Coronary artery (tissue), 2 donors: ENCODE results near the gene SCGB3A1.

Experiments used
- DNase-seq: peaks from one replicate; pipeline ENCODE4 v3.0.0-alpha.2; 2017; ENCODE audit warnings: low spot score
- H3K27ac ChIP-seq, 2 donors: fragments of 200-600 bp; sonication (generic); one replicate each; pipeline ENCODE4 v1.5.1; 2016 to 2019
- H3K4me3 ChIP-seq: fragments of 200-600 bp; sonication (generic); 2 replicates; pipeline ENCODE4 v1.5.1; 2016; ENCODE audit warnings: mild to moderate bottlenecking, moderate library complexity
- CTCF ChIP-seq: fragments of 200-600 bp; sonication (generic); IDR thresholded peaks from one replicate; pipeline ENCODE4 v1.5.1; 2019; ENCODE audit warnings: antibody characterized with exemption

Gene SCGB3A1

DNA sequence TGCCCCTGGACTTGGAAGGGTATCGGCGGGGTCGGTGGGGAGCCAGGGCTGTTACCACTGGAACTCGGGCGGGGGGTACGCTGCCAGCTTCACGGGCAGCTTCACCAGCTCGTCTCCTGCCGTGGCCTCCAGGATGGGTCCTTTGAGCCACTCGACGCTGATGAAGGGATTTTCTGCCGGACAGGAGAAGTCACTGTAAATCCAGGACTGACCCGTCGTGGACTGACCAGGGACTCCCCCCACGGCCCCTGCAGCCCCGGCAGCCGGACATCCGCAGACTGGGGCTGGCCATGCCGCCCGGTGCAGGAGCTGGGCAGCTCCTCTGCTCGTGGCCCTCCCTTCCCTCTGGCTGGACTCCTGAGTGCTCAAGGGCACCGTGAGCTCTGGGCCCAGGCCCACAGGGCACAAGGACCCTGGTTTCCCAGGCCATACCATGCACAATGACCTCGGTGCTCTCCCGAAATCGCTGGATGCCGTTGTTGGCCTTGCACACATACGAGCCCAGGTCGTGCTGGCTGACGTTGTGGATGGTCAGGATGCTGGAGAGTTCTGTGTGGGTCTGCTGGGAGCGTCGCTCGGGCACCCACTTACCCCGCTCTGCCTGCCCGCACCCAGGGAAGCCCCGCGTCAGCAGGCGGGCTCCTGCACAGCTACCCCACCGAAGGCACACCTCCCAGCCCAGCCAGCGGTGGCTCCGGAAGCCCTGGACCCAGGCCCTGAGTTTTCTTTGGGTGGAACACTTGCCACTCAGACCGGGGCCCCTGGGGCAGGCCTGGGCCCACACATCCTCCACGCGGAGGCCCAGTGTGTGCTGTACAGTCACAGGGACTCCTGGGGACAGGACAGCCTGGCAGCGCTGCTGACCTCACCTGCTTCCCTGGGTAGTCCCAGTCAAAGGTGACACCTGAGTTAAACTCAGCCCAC lies 37.8 kb upstream of the SCGB3A1 start:
- no peak overlapping the region for H3K4me3 ChIP-seq
- no peak for DNase-seq
- no peak overlapping the region for H3K27ac ChIP-seq
- TF ChIP-seq CTCF, result no peak

GRCh38 chr5:180628211-180628610 lies 36.9 kb upstream of the SCGB3A1 start:
- no peak for TF ChIP-seq CTCF
- Histone ChIP-seq H3K4me3 (no peak overlapping the region), H3K27ac (no peak overlapping the region)
- no peak for DNase-seq

- no peak for TF ChIP-seq CTCF
- H3K4me3 ChIP-seq, result no peak overlapping the region
- no peak overlapping the region for H3K27ac ChIP-seq
- DNase-seq, result no peak
These were observed 36.3 kb upstream of the SCGB3A1 start for GRCh38 chr5:180627386-180628120.

- no peak for DNase-seq
- Histone ChIP-seq H3K27ac (no peak overlapping the region), H3K4me3 (no peak overlapping the region)
- TF ChIP-seq CTCF, result no peak
These were observed 35.5 kb upstream of the SCGB3A1 start for GRCh38 chr5:180626661-180627385.

DNA sequence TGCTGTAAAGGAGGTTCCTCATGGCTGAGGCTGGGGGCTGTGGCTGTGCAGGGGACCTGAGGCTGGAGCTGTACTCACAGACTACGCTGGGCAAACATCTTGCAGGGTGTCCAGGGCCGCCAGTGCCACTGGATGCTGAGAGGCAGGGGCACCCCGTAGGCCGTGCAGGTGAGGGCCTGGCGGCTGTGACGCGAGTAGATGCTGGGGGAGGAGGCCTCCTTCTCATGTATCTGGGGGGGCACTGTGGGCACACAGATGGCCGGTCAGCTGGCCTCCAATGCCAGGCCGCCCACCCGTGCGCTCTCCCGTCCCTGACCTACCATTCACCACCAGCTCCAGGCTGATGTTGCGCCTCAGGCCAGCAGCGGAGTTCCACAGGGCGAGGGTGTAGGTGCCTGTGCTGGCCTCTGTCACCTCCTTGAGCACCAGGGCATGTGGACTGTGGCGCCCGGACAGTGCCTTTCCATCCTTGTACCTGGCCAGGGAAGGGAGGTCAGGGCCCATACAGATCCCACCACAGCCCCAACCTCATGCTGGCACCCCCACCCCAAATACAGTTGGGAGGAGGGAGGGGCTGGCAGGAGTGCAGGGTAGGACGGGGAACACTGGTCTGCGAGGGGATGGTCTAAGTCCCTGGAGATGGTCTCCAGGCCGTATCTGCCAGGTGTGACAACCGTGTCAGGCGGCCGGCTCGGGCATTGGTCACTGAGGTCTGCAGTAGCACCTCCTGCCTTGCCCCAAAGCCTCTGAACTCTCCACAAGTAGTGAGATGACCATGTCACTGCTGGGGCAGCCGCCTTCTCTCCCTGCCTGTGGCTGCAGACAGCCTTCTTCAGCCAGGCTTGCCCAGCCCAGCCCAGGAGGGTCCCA lies 34.7 kb upstream of the SCGB3A1 start:
- no peak for TF ChIP-seq CTCF
- no peak for DNase-seq
- no peak overlapping the region for H3K4me3 ChIP-seq
- no peak overlapping the region for H3K27ac ChIP-seq

DNA sequence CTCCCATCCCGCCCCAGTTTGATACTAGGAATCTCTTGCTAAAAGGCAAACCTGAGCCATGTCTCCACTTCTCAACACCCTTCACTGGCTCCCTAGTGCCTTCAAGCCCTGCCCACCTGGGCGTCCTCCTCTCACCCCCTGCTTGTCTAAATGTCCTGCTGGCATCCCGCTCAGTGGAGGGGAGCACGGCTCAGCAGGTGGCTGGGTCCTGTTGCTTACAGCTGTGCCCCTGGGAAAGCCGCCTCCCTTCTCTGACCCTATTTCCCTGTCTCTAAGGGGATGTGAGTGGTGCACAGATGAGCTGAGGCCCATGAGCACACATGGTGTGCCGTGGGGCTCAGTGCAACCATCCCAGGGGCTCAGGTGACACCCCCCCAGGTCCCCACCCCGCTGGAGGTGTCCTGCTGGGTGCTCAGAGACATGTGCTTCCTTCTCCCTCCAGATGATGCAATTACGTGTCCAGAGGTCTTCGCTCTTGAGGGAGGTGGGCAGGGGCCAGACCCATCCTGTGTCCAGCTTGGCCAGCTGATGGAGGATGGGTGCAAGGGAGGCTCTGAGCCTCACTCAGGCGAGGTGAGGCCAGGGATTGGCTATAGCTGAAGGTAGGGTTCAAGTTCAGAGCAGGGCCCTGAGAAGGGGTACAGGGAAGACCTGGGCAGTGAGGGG lies 34.0 kb upstream of the SCGB3A1 start:
- no peak overlapping the region for H3K4me3 ChIP-seq
- no peak for DNase-seq
- no peak for TF ChIP-seq CTCF
- no peak overlapping the region for H3K27ac ChIP-seq
